Stomach (tissue), 4 donors: ENCODE data around the gene MBD2.

Experiments used
- CTCF ChIP-seq, 7 experiments: fragments of 450-650 bp in 4 of 7; fragments of 200-600 bp in 3 of 7; sonication (generic) in 3 of 7; IDR thresholded peaks; one replicate each; pipeline ENCODE4 v1.5.1; 2016 to 2019; ENCODE audit warnings: antibody characterized with exemption in 7 of 7, control low read depth in 2 of 7, mild to moderate bottlenecking in 1 of 7
- EP300 ChIP-seq: sonication (generic); formaldehyde crosslinking; IDR thresholded peaks from one replicate; pipeline ENCODE4 v1.6.1; 2017; ENCODE audit warnings: antibody characterized with exemption
- POLR2A ChIP-seq, 4 donors: fragments of 450-650 bp; IDR thresholded peaks; one replicate each; pipeline ENCODE4 v1.6.1; 2016; ENCODE audit warnings: antibody characterized with exemption in 4 of 4, control low read depth in 2 of 4, mild to moderate bottlenecking in 1 of 4, moderate library complexity in 1 of 4
- POLR2AphosphoS5 ChIP-seq, 3 donors: sonication (generic); formaldehyde crosslinking; IDR thresholded peaks; one replicate each; pipeline ENCODE4 v1.6.1; 2016; ENCODE audit warnings: antibody characterized with exemption in 3 of 3

DNA sequence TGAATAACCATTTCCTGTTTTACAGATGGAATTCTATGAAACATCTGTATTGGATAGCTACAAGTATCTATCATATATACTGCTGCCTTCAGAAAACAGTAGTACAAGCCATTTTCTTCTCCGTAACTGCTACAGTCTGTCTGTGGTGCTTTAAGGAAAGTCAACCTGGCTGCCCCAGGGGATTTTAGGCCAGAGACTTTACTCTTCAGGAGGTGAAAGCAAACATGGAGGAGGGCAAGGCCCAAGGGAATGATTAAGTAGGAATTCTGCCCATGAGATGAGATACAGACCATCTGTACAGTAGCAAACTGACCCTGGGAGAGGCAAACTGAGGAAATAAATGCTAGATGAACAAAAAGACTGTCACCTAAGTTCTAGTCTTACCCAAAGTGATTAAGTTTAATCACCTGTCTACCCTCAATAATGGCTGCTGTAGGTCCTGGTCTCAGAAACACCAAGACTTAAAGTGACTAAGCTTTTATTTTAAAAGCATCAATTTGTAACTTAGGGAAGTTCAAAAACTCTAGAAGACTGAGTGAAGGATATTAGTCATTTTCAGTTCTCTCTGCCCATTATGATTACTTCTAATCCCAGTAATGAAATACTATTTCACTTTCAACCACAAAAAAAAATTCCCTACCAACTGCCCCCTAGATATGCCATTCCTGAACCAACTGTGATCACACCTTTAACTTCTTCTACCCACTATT, 14.8 kb downstream of the MBD2 start:
- TF ChIP-seq CTCF (IDR thresholded peaks at IDR 0.05) (no peak), POLR2A (IDR thresholded peaks at IDR 0.05) (no peak), EP300 (no peak), POLR2AphosphoS5 (IDR thresholded peaks at IDR 0.05) (no peak)
